ENCODE results near the gene MKI67.

MKI67 gene

GRCh38 chr10:128072046-128072445, 54.2 kb downstream of the MKI67 start:
- in situ Hi-C loops (cut with MboI; ENCODE audit: low pct_unique_long_range_greater_than_20kb, low sequenced_read_pairs), result loop anchor here (10.0 kb wide), 1 partner anchor 73 kb away; no protein-coding TSS in a partner anchor
- DNase-seq, result no peak

GRCh38 chr10:128071417-128071782, 54.8 kb downstream of the MKI67 start:
- in situ Hi-C loops (cut with MboI; ENCODE audit: low pct_unique_long_range_greater_than_20kb, low sequenced_read_pairs), result loop anchor here (10.0 kb wide), 1 partner anchor 73 kb away; no protein-coding TSS in a partner anchor
- no peak for DNase-seq

GRCh38 chr10:128070721-128071416, 55.4 kb downstream of the MKI67 start:
- DNase-seq, result no peak
- in situ Hi-C loops (cut with MboI; ENCODE audit: low pct_unique_long_range_greater_than_20kb, low sequenced_read_pairs), result loop anchor here (10.0 kb wide), 1 partner anchor 74 kb away; no protein-coding TSS in a partner anchor

GRCh38 chr10:128070161-128070560, 56.1 kb downstream of the MKI67 start:
- in situ Hi-C loops (cut with MboI; ENCODE audit: low pct_unique_long_range_greater_than_20kb, low sequenced_read_pairs), result loop anchor here (10.0 kb wide), 1 partner anchor 75 kb away; no protein-coding TSS in a partner anchor

GRCh38 chr10:128069351-128070051, 56.7 kb downstream of the MKI67 start:
- in situ Hi-C loops (cut with MboI; ENCODE audit: low pct_unique_long_range_greater_than_20kb, low sequenced_read_pairs), result loop anchor here (10.0 kb wide), 1 partner anchor 75 kb away; no protein-coding TSS in a partner anchor
- DNase-seq, result peak; percentile 71

More at GRCh38 chr10:128070161-128070560, 56.1 kb downstream of the MKI67 start:
- DNase-seq, result no peak

GRCh38 chr10:128068398-128069285, 57.6 kb downstream of the MKI67 start:
- in situ Hi-C loops (cut with MboI; ENCODE audit: low pct_unique_long_range_greater_than_20kb, low sequenced_read_pairs), result no loop called here

GRCh38 chr10:128067691-128068397, 58.4 kb downstream of the MKI67 start:
- no peak for DNase-seq
- in situ Hi-C loops (cut with MboI; ENCODE audit: low pct_unique_long_range_greater_than_20kb, low sequenced_read_pairs), result no loop called here

More at GRCh38 chr10:128068398-128069285, 57.6 kb downstream of the MKI67 start:
- DNase-seq, result no peak

- in situ Hi-C loops (cut with MboI; ENCODE audit: low pct_unique_long_range_greater_than_20kb, low sequenced_read_pairs), result no loop called here
- DNase-seq, result no peak
Observed at GRCh38 chr10:128066870-128067382, 59.3 kb downstream of the MKI67 start.

GRCh38 chr10:128065881-128066534, 60.2 kb downstream of the MKI67 start:
- in situ Hi-C loops (cut with MboI; ENCODE audit: low pct_unique_long_range_greater_than_20kb, low sequenced_read_pairs), result no loop called here
- DNase-seq, result no peak

- in situ Hi-C loops (cut with MboI; ENCODE audit: low pct_unique_long_range_greater_than_20kb, low sequenced_read_pairs), result no loop called here
- no peak for DNase-seq
Observed at GRCh38 chr10:128064970-128065580, 61.1 kb downstream of the MKI67 start.

- in situ Hi-C loops (cut with MboI; ENCODE audit: low pct_unique_long_range_greater_than_20kb, low sequenced_read_pairs), result no loop called here
- DNase-seq, result peak; percentile 96
Observed at GRCh38 chr10:128064108-128064969, 61.9 kb downstream of the MKI67 start.

- in situ Hi-C loops (cut with MboI; ENCODE audit: low pct_unique_long_range_greater_than_20kb, low sequenced_read_pairs), result no loop called here
- no peak for DNase-seq
Observed at GRCh38 chr10:128063736-128064107, 62.5 kb downstream of the MKI67 start.

- peak; percentile 91 for DNase-seq
- in situ Hi-C loops (cut with MboI; ENCODE audit: low pct_unique_long_range_greater_than_20kb, low sequenced_read_pairs), result no loop called here
Observed at GRCh38 chr10:128062881-128063563, 63.2 kb downstream of the MKI67 start.

GRCh38 chr10:128062331-128062880, 63.8 kb downstream of the MKI67 start:
- DNase-seq, result peak; percentile 35
- in situ Hi-C loops (cut with MboI; ENCODE audit: low pct_unique_long_range_greater_than_20kb, low sequenced_read_pairs), result no loop called here

GRCh38 chr10:128061306-128062300, 64.6 kb downstream of the MKI67 start:
- no peak for DNase-seq

More at GRCh38 chr10:128061306-128062300, 64.6 kb downstream of the MKI67 start:
- in situ Hi-C loops (cut with MboI; ENCODE audit: low pct_unique_long_range_greater_than_20kb, low sequenced_read_pairs), result no loop called here

All from KBM-7 (cell line).